ENCODE measurements around the gene APOL1. TPM values are rescaled to one million over a fixed set of nuclear protein-coding genes. Genes with fewer than 3 reads are reported as not detected.

Gene APOL1
- total and polyA plus RNA-seq, 2 of the 4 experiments (the other 2 are of a cell fraction): 0.36 to 0.77 TPM

GRCh38 chr22:36256478-36256877 lies 3.5 kb downstream of the APOL1 start:
- no peak overlapping the region for H2BK5ac ChIP-seq (ENCODE audit: low read depth, low read length, poor library complexity, severe bottlenecking)
- no peak overlapping the region for H4K8ac ChIP-seq (ENCODE audit: low read depth in 2 of 2, low read length in 2 of 2)
- intact Hi-C loops (cut with micrococcal nuclease): loop anchor here (1.0 kb wide), 1 partner anchor 13 kb away; no protein-coding TSS in a partner anchor
- H3K9me1 ChIP-seq (ENCODE audit: insufficient read depth, low read length): peaks cover 3% of the 10 kb centered on the region; the same call in 1 of the 2 replicates
- no peak overlapping the region for H2BK120ac ChIP-seq (ENCODE audit: low read depth, low read length)
- TF ChIP-seq POLR2A (IDR thresholded peaks at IDR 0.05; ENCODE audit: low read depth, low read length) (no peak), RAD21 (IDR thresholded peaks at IDR 0.05; ENCODE audit: low read length) (no peak), FOS (IDR thresholded peaks at IDR 0.05; ENCODE audit: low read depth, low read length) (0 out of 2 replicates have a peak, but pooled peaks have one; percentile 26), CEBPB (IDR thresholded peaks at IDR 0.05; ENCODE audit: low read depth, low read length) (no peak), CHD1 (IDR thresholded peaks at IDR 0.05; ENCODE audit: low read depth, low read length) (no peak), MAFK (IDR thresholded peaks at IDR 0.05; ENCODE audit: low read depth, low read length) (no peak), SMC3 (IDR thresholded peaks at IDR 0.05; ENCODE audit: low read depth, low read length) (no peak)
- no peak overlapping the region for H2BK20ac ChIP-seq (ENCODE audit: low read depth, low read length)
- H3K4me3 ChIP-seq (ENCODE audit: insufficient read depth, low read depth, low read length): no peak overlapping the region
- no peak overlapping the region for H3K27ac ChIP-seq (ENCODE audit: insufficient read depth, low read length)
- no peaks in the 10 kb centered on the region for H3K36me3 ChIP-seq (ENCODE audit: control insufficient read depth, insufficient read depth, low read length)
- H3K14ac ChIP-seq (replicated peaks; ENCODE audit: low read depth, low read length): no peak overlapping the region
- WGBS, 2 experiments (ENCODE audit: extremely low coverage in 2 of 2, insufficient read length in 1 of 2): 55% methylated on average over 2 of the region's 3 CpGs; no CpG with 5 or more reads in 1 of the 2 experiments
- H2AK9ac ChIP-seq (replicated peaks; ENCODE audit: low read depth, low read length, poor library complexity): no peak overlapping the region
- ChIA-PET CTCF (no interaction called here), POLR2A (ENCODE audit: unreplicated experiment) (no interaction called here)
- H2BK15ac ChIP-seq (ENCODE audit: low read depth, low read length): no peak overlapping the region
- in situ Hi-C loops (cut with MboI; ENCODE audit: low sequenced_read_pairs): no loop called here
- dilution Hi-C loops (cut with HindIII; ENCODE audit: low sequenced_read_pairs, unreplicated experiment): no loop called here
- H3K56ac ChIP-seq (ENCODE audit: extremely low read depth, insufficient read depth, low read length): no peak overlapping the region
- H3K9me3 ChIP-seq (ENCODE audit: control insufficient read depth, insufficient read depth, low read length): no peaks in the 10 kb centered on the region
- no peaks in the 10 kb centered on the region for H3K27me3 ChIP-seq (ENCODE audit: control insufficient read depth, insufficient read depth, low read length)
- no peaks in the 10 kb centered on the region for H4K20me1 ChIP-seq (ENCODE audit: insufficient read depth, low read length)
- H3K18ac ChIP-seq (ENCODE audit: low read depth, low read length): no peak overlapping the region
- ATAC-seq (ENCODE audit: low read depth) (peak; percentile 64), DNase-seq (peak; percentile 55)
- H3K23ac ChIP-seq (ENCODE audit: low read depth, low read length): no peak overlapping the region
- no peak overlapping the region for H3K4ac ChIP-seq (ENCODE audit: low read depth, low read length)
- H4K91ac ChIP-seq (ENCODE audit: insufficient read depth, low read depth, low read length): no peak overlapping the region
- BruUV-seq (replicated peaks): no TSS peak
- no peak overlapping the region for H2AK5ac ChIP-seq (ENCODE audit: low read depth, low read length)
- H2AFZ ChIP-seq (replicated peaks; ENCODE audit: low read length, poor library complexity): no peak overlapping the region
- H3K4me2 ChIP-seq (ENCODE audit: low read depth, low read length): no peak overlapping the region
- no peaks in the 10 kb centered on the region for H3K79me1 ChIP-seq (ENCODE audit: low read depth in 1 of 2, low read length in 2 of 2)
- peaks cover 7% of the 10 kb centered on the region; the same call in 1 of the 2 replicates for H3K4me1 ChIP-seq (ENCODE audit: control insufficient read depth, insufficient read depth, low read length)
- H3K9ac ChIP-seq (ENCODE audit: low read depth, low read length): no peak overlapping the region
- H4K5ac ChIP-seq (ENCODE audit: low read depth, low read length): no peak overlapping the region

All from IMR-90 (cell line).